ENCODE results near the gene PIGP. TPM values are rescaled to one million over a fixed set of nuclear protein-coding genes. Genes with fewer than 3 reads are reported as not detected.
"Not testable (repeated sequence)": the region's sequence is repeated elsewhere in the genome, so short reads cannot be mapped to it uniquely, and the experiment has no call there.

Gene PIGP
- total RNA-seq, 1 donor from 2014 or later: 16.1 TPM

GRCh38 chr21:37060296-37060695 lies 12.6 kb downstream of the PIGP start:
- Mint-ChIP-seq H3K36me3 (ENCODE audit: low read depth) (no peaks in the 10 kb centered on the region), H3K9me3 (peaks cover 4% of the 10 kb centered on the region), H3K4me1 (peaks cover 65% of the 10 kb centered on the region), H3K27me3 (ENCODE audit: low read depth) (no peaks in the 10 kb centered on the region), H3K27ac (ENCODE audit: unreplicated experiment) (peak overlapping the region; percentile 76), H3K4me3 (peak overlapping the region; percentile 35)
- DNase-seq (ENCODE audit: low read depth, low spot score): peak; percentile 16
- no peak for TF ChIP-seq CTCF (conservative IDR thresholded peaks at IDR 0.05)

GRCh38 chr21:37059181-37059580 lies 13.7 kb downstream of the PIGP start:
- Mint-ChIP-seq H3K27me3 (ENCODE audit: low read depth) (no peaks in the 10 kb centered on the region), H3K4me1 (peaks cover 60% of the 10 kb centered on the region), H3K36me3 (ENCODE audit: low read depth) (no peaks in the 10 kb centered on the region), H3K9me3 (peaks cover 4% of the 10 kb centered on the region), H3K4me3 (peak overlapping the region; percentile 20), H3K27ac (ENCODE audit: unreplicated experiment) (peak overlapping the region; percentile 53)
- no peak for DNase-seq (ENCODE audit: low read depth, low spot score)
- TF ChIP-seq CTCF (conservative IDR thresholded peaks at IDR 0.05): no peak

GRCh38 chr21:37058261-37058660 lies 14.6 kb downstream of the PIGP start:
- TF ChIP-seq CTCF (conservative IDR thresholded peaks at IDR 0.05): no peak
- Mint-ChIP-seq H3K4me3 (no peak overlapping the region), H3K9me3 (peaks cover 4% of the 10 kb centered on the region), H3K4me1 (peaks cover 51% of the 10 kb centered on the region), H3K27ac (ENCODE audit: unreplicated experiment) (no peak overlapping the region), H3K36me3 (ENCODE audit: low read depth) (no peaks in the 10 kb centered on the region), H3K27me3 (ENCODE audit: low read depth) (no peaks in the 10 kb centered on the region)
- no peak for DNase-seq (ENCODE audit: low read depth, low spot score)

- Mint-ChIP-seq H3K27ac (ENCODE audit: unreplicated experiment) (no peak overlapping the region), H3K36me3 (ENCODE audit: low read depth) (no peaks in the 10 kb centered on the region), H3K9me3 (peaks cover 4% of the 10 kb centered on the region), H3K4me3 (no peak overlapping the region), H3K4me1 (peaks cover 48% of the 10 kb centered on the region), H3K27me3 (ENCODE audit: low read depth) (no peaks in the 10 kb centered on the region)
- TF ChIP-seq CTCF (conservative IDR thresholded peaks at IDR 0.05): no peak
- DNase-seq (ENCODE audit: low read depth, low spot score): no peak
Measured at GRCh38 chr21:37057614-37058013, 15.3 kb downstream of the PIGP start.

- no peak for DNase-seq (ENCODE audit: low read depth, low spot score)
- Mint-ChIP-seq H3K4me3 (no peak overlapping the region), H3K4me1 (peaks cover 32% of the 10 kb centered on the region), H3K27me3 (ENCODE audit: low read depth) (no peaks in the 10 kb centered on the region), H3K27ac (ENCODE audit: unreplicated experiment) (no peak overlapping the region), H3K9me3 (peaks cover 6% of the 10 kb centered on the region), H3K36me3 (ENCODE audit: low read depth) (no peaks in the 10 kb centered on the region)
- TF ChIP-seq CTCF (conservative IDR thresholded peaks at IDR 0.05): no peak
Measured at GRCh38 chr21:37055271-37055855, 17.5 kb downstream of the PIGP start.

GRCh38 chr21:37049741-37050140 lies 23.1 kb downstream of the PIGP start:
- not testable (repeated sequence) for H3K9me3 Mint-ChIP-seq; DNase-seq (ENCODE audit: low read depth, low spot score); H3K27me3 Mint-ChIP-seq (ENCODE audit: low read depth); H3K27ac Mint-ChIP-seq (ENCODE audit: unreplicated experiment); H3K36me3 Mint-ChIP-seq (ENCODE audit: low read depth); H3K4me3 Mint-ChIP-seq
- peaks cover 15% of the 10 kb centered on the region for H3K4me1 Mint-ChIP-seq
